Measurements from ENCODE around the gene SEPTIN8. TPM values are rescaled to one million over a fixed set of nuclear protein-coding genes. Genes with fewer than 3 reads are reported as not detected.

Gene SEPTIN8
- total and polyA plus RNA-seq, 12 donors: 11.3 to 41.8 (median 30.4) TPM

DNA sequence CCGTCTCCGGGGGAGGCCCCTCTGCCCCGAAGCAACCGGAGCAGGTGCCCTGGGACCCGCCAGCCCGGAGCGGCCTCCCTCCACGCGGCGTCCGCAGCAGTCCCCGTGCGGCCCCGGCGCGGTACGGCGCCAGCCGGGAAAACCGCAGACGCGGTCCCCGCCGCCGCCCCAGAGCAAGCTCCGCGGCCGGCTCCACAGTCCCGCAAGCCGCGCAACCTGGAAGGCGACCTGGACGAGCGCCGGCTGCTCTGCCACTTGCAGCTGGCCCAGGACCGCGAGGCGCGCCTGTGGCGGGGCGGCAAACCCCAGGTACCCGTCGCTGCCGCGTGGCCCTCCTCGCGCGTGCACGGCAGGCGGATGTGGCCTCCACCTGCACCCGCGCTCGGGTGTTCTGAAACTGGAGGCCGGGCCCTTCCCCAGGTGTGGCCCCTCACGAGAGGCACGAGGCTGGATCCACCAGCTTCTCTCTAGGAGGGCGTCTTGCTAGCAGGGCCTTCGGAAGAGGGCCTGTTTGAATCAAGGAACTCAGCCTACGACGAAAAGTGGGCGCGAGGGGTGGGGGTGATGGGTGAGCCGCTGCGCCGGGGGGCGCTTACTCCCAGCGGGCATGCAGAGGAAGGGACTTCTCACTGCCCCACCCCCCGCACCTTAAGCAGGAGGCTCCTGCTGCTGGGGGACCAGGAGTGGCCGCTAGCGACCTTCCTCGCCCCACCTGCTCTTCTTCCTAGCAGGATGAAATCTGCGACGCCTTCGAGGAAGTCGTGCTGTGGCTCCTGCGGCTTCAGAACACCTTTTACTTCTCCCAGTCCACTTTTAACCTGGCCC, 29.2 kb downstream of the SEPTIN8 start:
- H3K27me3 ChIP-seq: peaks cover 0 to 56% (median 33%) of the 10 kb centered on the region in 7 donors
- peak overlapping the region in 9 of 10 donors; percentile 23 to 58 (median 53) for H3K4me3 ChIP-seq
- ATAC-seq (peak in 6 of 8 donors; percentile 7 to 33 (median 18)), DNase-seq (no peak)
- H3K36me3 ChIP-seq: peaks cover 0 to 21% (median 0%) of the 10 kb centered on the region in 9 donors
- peak overlapping the region in 1 of 10 donors; percentile 33 for H3K27ac ChIP-seq
- intact Hi-C loops (cut with DNase I): loop anchor here in 3 of 10 donors (2.0 to 5.0 kb wide), 3 partner anchors 27 to 74 kb away; no protein-coding TSS in a partner anchor
- H3K4me1 ChIP-seq: peaks cover 4 to 14% (median 9%) of the 10 kb centered on the region in 9 donors
- WGBS, 2 donors: 33 to 34% methylated on average over 72 to 76 of the region's 76 CpGs
- H3K9me3 ChIP-seq: no peaks in the 10 kb centered on the region
- TF ChIP-seq, protein P1, sequence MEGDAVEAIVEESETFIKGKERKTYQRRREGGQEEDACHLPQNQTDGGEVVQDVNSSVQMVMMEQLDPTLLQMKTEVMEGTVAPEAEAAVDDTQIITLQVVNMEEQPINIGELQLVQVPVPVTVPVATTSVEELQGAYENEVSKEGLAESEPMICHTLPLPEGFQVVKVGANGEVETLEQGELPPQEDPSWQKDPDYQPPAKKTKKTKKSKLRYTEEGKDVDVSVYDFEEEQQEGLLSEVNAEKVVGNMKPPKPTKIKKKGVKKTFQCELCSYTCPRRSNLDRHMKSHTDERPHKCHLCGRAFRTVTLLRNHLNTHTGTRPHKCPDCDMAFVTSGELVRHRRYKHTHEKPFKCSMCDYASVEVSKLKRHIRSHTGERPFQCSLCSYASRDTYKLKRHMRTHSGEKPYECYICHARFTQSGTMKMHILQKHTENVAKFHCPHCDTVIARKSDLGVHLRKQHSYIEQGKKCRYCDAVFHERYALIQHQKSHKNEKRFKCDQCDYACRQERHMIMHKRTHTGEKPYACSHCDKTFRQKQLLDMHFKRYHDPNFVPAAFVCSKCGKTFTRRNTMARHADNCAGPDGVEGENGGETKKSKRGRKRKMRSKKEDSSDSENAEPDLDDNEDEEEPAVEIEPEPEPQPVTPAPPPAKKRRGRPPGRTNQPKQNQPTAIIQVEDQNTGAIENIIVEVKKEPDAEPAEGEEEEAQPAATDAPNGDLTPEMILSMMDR (IDR thresholded peaks at IDR 0.05): no peak

DNA sequence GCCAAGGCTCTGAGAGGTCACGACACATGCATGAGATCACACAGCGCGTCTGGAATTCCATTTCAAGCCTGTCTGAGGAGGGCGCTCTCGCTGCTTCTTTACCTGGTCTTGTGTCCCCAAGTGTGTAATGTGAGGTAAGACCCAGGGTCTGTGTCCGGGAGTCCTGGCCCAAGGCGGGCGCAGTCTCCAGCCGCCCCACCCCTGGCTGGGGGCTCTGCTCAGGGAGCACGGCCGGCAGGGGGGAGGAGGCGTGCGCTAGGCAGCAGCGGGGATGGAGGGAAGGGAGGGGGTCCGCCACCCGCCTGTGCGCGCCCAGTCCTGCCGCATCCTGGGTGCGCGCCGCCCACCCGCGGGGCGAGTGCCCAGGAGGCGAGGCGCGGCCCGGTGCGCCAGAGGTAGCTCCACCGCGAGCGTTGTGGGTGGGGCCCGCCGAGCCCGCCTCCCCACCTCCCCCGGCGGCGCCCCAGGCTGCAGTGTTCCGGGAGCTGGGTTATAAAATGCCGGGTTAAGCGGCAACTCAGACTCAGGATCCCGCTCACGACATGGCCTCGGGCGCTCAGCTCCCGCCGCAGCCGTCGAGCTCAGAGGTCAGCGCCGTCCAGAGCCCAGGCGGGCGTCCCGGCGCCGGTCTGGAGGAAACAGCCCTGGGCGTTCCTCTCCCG, 30.0 kb downstream of the SEPTIN8 start, which contains the start of gene CCNI2:
CCNI2 (plus strand) TSS at position 473 of the 662 bp plus-strand sequence; CDS start at position 543, 70 bp downstream.
- DNase-seq: peak in 1 of 2 donors; percentile 37
- Histone ChIP-seq H3K36me3 (peaks cover 0 to 18% (median 0%) of the 10 kb centered on the region in 9 donors), H3K27me3 (peaks cover 0 to 62% (median 33%) of the 10 kb centered on the region in 7 donors), H3K4me1 (peaks cover 4 to 14% (median 9%) of the 10 kb centered on the region in 9 donors), H3K9me3 (no peaks in the 10 kb centered on the region), H3K4me3 (peak within 1 kb of the TSS; percentile 1 to 58 (median 52)), H3K27ac (peak within 1 kb of the TSS in 1 of 10 donors; percentile 33)
- 2 to 4% methylated on average over 51 to 59 of the region's 59 CpGs for WGBS, 2 donors
- ATAC-seq: peak; percentile 15 to 76 (median 54)
- intact Hi-C loops (cut with DNase I): loop anchor here in 3 of 10 donors (2.0 to 5.0 kb wide), 3 partner anchors 28 to 75 kb away; no protein-coding TSS in a partner anchor
- TF ChIP-seq, protein P1 (IDR thresholded peaks at IDR 0.05): peak in 6 of 9 donors; percentile 10 to 42 (median 26)

DNA sequence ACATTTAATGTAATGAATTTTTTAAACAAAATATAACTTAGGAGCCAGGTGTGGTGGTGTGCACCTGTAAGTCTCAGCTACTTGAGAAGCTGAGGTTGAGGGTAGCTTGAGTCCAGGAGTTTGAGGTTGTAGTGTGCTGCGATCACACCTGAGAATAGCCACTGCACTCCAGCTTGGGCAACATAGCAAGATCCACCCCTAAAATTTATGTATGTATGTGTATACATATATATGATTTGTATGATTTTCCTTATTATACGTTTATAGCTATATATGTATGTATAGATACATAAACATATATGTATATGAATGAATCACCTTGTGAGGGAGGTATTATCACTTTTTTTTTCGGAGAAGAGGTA, 30.5 kb downstream of the SEPTIN8 start:
- TF ChIP-seq, protein P1 (IDR thresholded peaks at IDR 0.05): no peak
- peaks cover 0 to 67% (median 33%) of the 10 kb centered on the region in 7 donors for H3K27me3 ChIP-seq
- intact Hi-C loops (cut with DNase I): loop anchor here in 3 of 10 donors (2.0 to 5.0 kb wide), 3 partner anchors 28 to 76 kb away; no protein-coding TSS in a partner anchor
- no peak overlapping the region for H3K27ac ChIP-seq
- H3K4me1 ChIP-seq: peaks cover 4 to 14% (median 9%) of the 10 kb centered on the region in 9 donors
- no peak for ATAC-seq
- H3K36me3 ChIP-seq: peaks cover 0 to 13% (median 0%) of the 10 kb centered on the region in 9 donors
- DNase-seq: no peak
- H3K4me3 ChIP-seq: peak overlapping the region in 8 of 10 donors; percentile 23 to 58 (median 53)
- 22 to 32% methylated on average over 3 of the region's 3 CpGs for WGBS, 2 donors
- no peaks in the 10 kb centered on the region for H3K9me3 ChIP-seq

DNA sequence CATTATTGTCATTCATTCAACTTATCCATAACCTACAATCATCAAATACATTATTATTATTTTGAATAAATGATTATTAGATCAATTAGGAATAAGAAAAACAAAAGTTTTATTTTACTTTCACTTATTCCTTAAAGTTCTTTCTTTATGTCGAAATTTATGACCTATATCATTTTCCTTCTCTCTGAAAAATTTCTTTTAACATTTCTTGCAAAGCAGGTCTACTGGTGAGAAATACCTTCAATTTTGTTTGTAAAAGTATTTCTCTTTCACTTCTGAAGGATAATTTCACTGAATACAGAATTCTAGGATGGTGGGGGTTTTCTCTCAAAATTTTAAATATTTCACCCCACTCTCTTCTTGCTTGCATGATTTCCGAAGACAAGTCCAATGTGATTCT, 32.4 kb downstream of the SEPTIN8 start:
- intact Hi-C loops (cut with DNase I): loop anchor here in 3 of 10 donors (5.0 kb wide), 2 partner anchors 73 to 78 kb away; no protein-coding TSS in a partner anchor
- H3K27ac ChIP-seq: no peak overlapping the region
- TF ChIP-seq, protein P1 (IDR thresholded peaks at IDR 0.05): no peak
- no peak overlapping the region for H3K4me3 ChIP-seq
- H3K9me3 ChIP-seq: no peaks in the 10 kb centered on the region
- DNase-seq: no peak
- peaks cover 4 to 14% (median 9%) of the 10 kb centered on the region in 9 donors for H3K4me1 ChIP-seq
- no peak for ATAC-seq
- H3K27me3 ChIP-seq: peaks cover 0 to 73% (median 33%) of the 10 kb centered on the region in 7 donors
- WGBS, 2 donors: 62 to 83% methylated on average over 2 of the region's 2 CpGs
- no peaks in the 10 kb centered on the region for H3K36me3 ChIP-seq

Data from heart right ventricle (tissue), 16 donors.